ENCODE measurements around the gene NUP42. TPM values are rescaled to one million over a fixed set of nuclear protein-coding genes. Genes with fewer than 3 reads are reported as not detected.
"Not testable (repeated sequence)": the region's sequence is repeated elsewhere in the genome, so short reads cannot be mapped to it uniquely, and the experiment has no call there.

The NUP42 gene
- total RNA-seq, 4 donors from 2014 or later = 24.6 to 34.4 (median 28.1) TPM

DNA sequence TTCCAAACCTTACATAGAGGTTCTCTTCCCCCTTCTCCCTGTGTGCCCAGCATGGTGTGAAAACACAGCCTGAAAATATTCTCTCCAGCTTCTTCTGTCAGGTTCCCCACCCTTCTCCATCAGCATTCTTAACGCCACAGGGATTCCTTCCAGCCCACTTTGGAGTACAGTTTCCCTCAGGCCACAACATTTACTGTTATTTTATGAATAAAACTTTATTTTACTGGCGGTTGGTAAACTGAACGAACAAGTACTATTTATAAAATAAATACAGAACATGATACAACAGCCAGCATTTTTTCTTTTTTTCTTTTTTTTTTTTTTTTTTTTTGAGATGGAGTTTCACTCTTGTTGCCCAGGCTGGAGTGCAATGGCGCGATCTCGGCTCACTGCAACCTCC lies 33.1 kb downstream of the NUP42 start:
- no peak for DNase-seq (ENCODE audit: low spot score in 2 of 2)
- intact Hi-C loops (cut with DNase I; ENCODE audit: low total_unique reads) = no loop called here
- WGBS, 2 donors = 87 to 89% methylated on average over 6 of the region's 6 CpGs
- no peak overlapping the region for H3K4me3 ChIP-seq (ENCODE audit: low read depth, poor library complexity, severe bottlenecking)
- TF ChIP-seq, protein P1, sequence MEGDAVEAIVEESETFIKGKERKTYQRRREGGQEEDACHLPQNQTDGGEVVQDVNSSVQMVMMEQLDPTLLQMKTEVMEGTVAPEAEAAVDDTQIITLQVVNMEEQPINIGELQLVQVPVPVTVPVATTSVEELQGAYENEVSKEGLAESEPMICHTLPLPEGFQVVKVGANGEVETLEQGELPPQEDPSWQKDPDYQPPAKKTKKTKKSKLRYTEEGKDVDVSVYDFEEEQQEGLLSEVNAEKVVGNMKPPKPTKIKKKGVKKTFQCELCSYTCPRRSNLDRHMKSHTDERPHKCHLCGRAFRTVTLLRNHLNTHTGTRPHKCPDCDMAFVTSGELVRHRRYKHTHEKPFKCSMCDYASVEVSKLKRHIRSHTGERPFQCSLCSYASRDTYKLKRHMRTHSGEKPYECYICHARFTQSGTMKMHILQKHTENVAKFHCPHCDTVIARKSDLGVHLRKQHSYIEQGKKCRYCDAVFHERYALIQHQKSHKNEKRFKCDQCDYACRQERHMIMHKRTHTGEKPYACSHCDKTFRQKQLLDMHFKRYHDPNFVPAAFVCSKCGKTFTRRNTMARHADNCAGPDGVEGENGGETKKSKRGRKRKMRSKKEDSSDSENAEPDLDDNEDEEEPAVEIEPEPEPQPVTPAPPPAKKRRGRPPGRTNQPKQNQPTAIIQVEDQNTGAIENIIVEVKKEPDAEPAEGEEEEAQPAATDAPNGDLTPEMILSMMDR (IDR thresholded peaks at IDR 0.05) = no peak
- no peak for TF ChIP-seq POLR2A (IDR thresholded peaks at IDR 0.05)

DNA sequence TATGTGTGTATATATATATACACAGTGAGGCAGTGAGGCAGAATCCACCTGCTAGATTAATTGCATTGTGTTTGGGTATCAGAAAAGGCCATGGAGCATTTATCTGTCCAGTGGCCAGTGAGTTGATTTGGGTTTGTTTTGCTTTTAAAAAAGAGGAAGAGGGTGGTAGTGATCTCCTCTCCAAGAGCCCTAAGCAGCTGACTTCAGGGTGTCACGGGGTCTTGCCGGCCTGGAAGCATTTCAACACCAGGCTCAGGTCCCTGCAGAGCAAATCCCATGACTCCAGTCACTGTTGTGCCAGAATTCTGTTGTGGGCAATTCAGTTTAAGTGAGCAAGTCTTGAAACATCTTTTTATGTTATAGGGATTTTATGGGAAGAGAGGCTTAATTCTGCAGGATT lies 34.2 kb downstream of the NUP42 start:
- WGBS, 2 donors = 69 to 71% methylated on average over 2 of the region's 2 CpGs
- peak in 1 of 2 donors; percentile 68 for DNase-seq (ENCODE audit: low spot score in 2 of 2)
- H3K4me3 ChIP-seq (ENCODE audit: low read depth, poor library complexity, severe bottlenecking) = no peak overlapping the region
- TF ChIP-seq, protein P1 (IDR thresholded peaks at IDR 0.05) = no peak
- TF ChIP-seq POLR2A (IDR thresholded peaks at IDR 0.05) = no peak
- intact Hi-C loops (cut with DNase I; ENCODE audit: low total_unique reads) = no loop called here

DNA sequence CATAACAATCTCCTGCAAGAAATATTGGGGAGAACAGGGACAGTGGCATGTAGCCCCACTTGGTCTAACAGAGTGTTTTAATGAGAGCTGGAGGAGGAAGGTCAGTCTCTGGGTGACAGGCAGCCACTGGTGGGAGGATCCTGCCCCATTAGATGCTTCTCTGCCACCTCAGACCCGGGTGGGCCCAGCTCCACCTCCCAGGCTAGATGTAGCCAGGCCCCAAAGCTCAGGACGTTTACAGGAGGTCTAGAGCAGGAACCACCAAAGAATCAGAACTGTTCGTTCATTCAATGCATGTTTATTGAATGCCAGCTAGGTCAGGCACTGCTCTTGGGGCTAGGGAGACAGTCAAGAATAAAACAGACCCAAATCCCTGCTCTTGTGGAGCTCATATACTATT lies 36.3 kb downstream of the NUP42 start:
- intact Hi-C loops (cut with DNase I; ENCODE audit: low total_unique reads) = no loop called here
- DNase-seq (ENCODE audit: low spot score in 2 of 2) = peak in 1 of 2 donors; percentile 61
- no peak for TF ChIP-seq POLR2A (IDR thresholded peaks at IDR 0.05)
- TF ChIP-seq, protein P1 (IDR thresholded peaks at IDR 0.05) = no peak
- WGBS, 2 donors = 67 to 71% methylated on average over 3 of the region's 3 CpGs
- H3K4me3 ChIP-seq (ENCODE audit: low read depth, poor library complexity, severe bottlenecking) = no peak overlapping the region

DNA sequence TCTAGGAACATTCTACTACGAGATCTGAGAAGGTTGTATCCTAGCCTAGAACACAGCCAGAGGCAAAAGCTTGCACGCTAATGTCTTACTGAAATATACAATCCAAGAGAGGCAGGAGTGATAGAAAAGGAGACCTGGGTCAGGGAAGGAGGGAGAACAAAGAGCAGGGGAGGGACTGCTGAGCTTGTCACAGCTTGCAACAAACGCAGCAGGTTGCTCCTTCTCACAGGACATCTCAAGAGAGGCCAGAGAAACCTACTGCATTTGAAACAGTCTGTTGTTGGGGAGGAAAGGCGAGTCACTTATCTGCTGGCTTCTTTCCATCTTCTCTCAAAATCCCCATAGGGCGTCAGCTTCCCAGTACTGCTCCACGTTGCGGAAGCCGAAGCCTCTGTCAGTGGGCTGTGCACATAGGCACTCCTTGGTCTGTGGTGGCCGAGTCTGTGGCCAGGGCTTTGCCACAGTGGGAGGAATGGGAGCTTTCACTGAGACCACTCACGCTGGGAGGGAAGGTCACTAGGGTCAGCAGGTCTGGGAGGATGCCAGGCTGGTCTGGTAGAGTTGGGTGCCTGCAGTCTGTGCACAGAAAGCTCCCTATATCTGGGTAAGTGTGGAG lies 39.0 kb downstream of the NUP42 start:
- no peak overlapping the region for H3K4me3 ChIP-seq (ENCODE audit: low read depth, poor library complexity, severe bottlenecking)
- no peak for DNase-seq (ENCODE audit: low spot score in 2 of 2)
- 59 to 60% methylated on average over 10 of the region's 10 CpGs for WGBS, 2 donors
- TF ChIP-seq, protein P1 (IDR thresholded peaks at IDR 0.05) = no peak
- no peak for TF ChIP-seq POLR2A (IDR thresholded peaks at IDR 0.05)
- intact Hi-C loops (cut with DNase I; ENCODE audit: low total_unique reads) = no loop called here

DNA sequence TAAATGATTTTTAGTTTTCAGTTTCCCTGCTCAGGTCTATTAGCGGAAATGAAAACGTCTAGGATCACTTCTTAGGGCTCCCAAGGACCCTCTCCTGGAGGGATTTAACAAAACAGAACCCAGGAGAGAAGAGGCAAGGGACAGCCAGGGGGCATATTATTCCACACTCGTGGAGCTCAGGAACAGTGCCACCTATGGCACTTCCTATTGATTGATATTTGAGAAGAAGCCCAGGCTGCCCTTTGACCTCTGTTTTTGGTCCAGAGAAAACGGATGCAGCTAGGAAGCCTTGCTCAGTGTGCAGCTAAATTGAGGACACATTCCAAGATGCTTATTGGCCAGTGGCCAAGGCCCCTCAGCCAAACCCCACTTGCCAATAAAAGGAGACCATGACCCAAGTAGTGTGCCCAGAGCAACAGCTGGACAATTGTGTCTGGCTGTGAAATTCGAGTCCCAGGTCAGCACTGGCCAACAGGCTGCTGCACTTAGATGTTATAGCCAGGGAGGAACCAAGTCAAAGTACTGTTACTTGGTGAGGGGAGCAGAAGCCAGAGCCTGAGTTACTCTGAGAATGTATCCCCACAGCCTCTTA lies 40.7 kb downstream of the NUP42 start:
- WGBS, 2 donors = 50 to 60% methylated on average over 5 of the region's 5 CpGs
- DNase-seq (ENCODE audit: low spot score in 2 of 2) = peak in 1 of 2 donors; percentile 61
- TF ChIP-seq POLR2A (IDR thresholded peaks at IDR 0.05) = no peak
- TF ChIP-seq, protein P1 (IDR thresholded peaks at IDR 0.05) = no peak
- H3K4me3 ChIP-seq (ENCODE audit: low read depth, poor library complexity, severe bottlenecking) = no peak overlapping the region
- intact Hi-C loops (cut with DNase I; ENCODE audit: low total_unique reads) = no loop called here

DNA sequence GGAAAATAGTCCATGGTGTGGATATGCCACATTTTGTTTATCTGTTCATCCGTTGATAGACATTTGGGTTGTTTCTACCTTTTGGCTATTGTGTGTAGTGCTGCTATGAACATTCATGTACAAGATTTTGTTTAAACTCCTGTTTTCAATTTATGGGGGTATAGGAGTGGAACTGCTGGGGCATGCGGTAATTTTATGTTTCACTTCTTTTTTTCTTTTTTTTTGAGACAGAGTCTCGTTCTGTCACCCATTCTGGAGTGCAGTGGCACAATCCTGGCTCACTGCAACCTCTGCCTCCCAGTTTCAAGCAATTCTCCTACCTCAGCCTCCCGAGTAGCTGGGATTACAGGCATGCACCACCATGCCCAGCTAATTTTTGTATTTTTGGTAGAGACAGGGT lies 42.5 kb downstream of the NUP42 start:
- WGBS, 2 donors = 92 to 93% methylated on average over 4 of the region's 4 CpGs
- intact Hi-C loops (cut with DNase I; ENCODE audit: low total_unique reads); DNase-seq (ENCODE audit: low spot score in 2 of 2); H3K4me3 ChIP-seq (ENCODE audit: low read depth, poor library complexity, severe bottlenecking): not testable (repeated sequence)

All from lower leg skin (tissue), 4 donors.